HG03342 (cell line): ENCODE results near the gene DDOST.

Source experiments
- ATAC-seq: cut with Tn5 transposase; IDR thresholded peaks from one replicate; pipeline ENCODE4 v1.9.1; 2021; ENCODE audit warnings: mild to moderate bottlenecking, moderate library complexity; ENCODE audit not compliant: unreplicated experiment

Gene DDOST

GRCh38 chr1:20661207-20662109 is at the start of gene DDOST:
Gene DDOST, minus strand, starts transcription at chr1:20661369. Its CDS starts 19 bp downstream, at chr1:20661350.
- peak; percentile 96 for ATAC-seq

- ATAC-seq, result no peak
Measured at GRCh38 chr1:20710469-20711284, 49.5 kb upstream of the DDOST start.

- ATAC-seq, result no peak
Measured at GRCh38 chr1:20709868-20710267, 48.7 kb upstream of the DDOST start.

- no peak for ATAC-seq
Measured at GRCh38 chr1:20708891-20709290, 47.7 kb upstream of the DDOST start.

- ATAC-seq, result no peak
Measured at GRCh38 chr1:20708057-20708456, 46.9 kb upstream of the DDOST start.

GRCh38 chr1:20706841-20707240 is 45.7 kb upstream of the DDOST start:
- ATAC-seq, result no peak

- no peak for ATAC-seq
Measured at GRCh38 chr1:20705203-20705755, 44.1 kb upstream of the DDOST start.

- ATAC-seq, result no peak
Measured at GRCh38 chr1:20704390-20705202, 43.4 kb upstream of the DDOST start.

GRCh38 chr1:20703124-20703756 is 42.1 kb upstream of the DDOST start:
- no peak for ATAC-seq

GRCh38 chr1:20702416-20702815 is 41.2 kb upstream of the DDOST start:
- ATAC-seq, result no peak

GRCh38 chr1:20701847-20702246 is 40.7 kb upstream of the DDOST start:
- ATAC-seq, result no peak

- ATAC-seq, result no peak
Measured at GRCh38 chr1:20701446-20701845, 40.3 kb upstream of the DDOST start.

GRCh38 chr1:20700636-20701215 is 39.6 kb upstream of the DDOST start:
- no peak for ATAC-seq

- ATAC-seq, result no peak
Measured at GRCh38 chr1:20699558-20699957, 38.4 kb upstream of the DDOST start.

GRCh38 chr1:20698195-20698910 is 37.2 kb upstream of the DDOST start:
- no peak for ATAC-seq

- ATAC-seq, result no peak
Measured at GRCh38 chr1:20697563-20697962, 36.4 kb upstream of the DDOST start.

- ATAC-seq, result peak; percentile 83
Measured at GRCh38 chr1:20696397-20697333, 35.5 kb upstream of the DDOST start.

GRCh38 chr1:20695515-20695914 is 34.3 kb upstream of the DDOST start:
- ATAC-seq, result no peak
